ENCODE data around the gene MOB1B. TPM values are rescaled to one million over a fixed set of nuclear protein-coding genes. Genes with fewer than 3 reads are reported as not detected.

MOB1B gene
- 14.1 and 15.9 TPM in 2 replicates for total RNA-seq

DNA sequence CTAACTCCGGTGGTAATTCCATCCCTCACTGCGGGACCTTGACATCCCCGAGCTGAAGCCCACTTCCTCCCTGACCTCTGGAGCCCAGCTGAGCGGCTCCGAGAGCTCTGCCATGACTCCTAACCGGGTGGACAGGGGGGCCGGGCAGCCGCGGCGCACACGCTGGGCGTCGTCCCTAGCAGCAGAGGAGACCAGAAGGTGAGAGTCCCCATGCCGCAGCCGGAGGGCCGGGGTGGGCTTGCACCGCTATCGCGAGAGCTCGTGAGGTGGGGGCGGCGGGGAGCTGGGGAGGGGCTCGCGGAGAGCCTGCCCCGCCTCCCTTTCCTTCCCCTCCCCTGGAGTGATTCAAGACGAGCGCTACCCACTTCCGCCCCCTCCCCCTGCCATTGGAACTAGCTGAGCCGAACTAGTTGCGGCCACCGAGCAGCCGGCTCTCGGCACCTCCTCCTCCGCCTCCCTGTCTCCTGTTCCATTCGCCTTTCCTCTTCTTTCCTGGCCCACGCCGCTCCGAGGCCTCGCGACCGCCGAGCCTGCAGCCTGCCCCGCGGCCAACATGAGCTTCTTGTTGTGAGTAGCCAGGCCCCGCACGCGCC is at the start of gene MOB1B:
MOB1B (plus strand) TSS at position 386 of the 593 bp plus-strand sequence; CDS start at position 554, 168 bp downstream.
- no peaks in the 10 kb centered on the region for H3K9me3 ChIP-seq (ENCODE audit: low read depth, low read length)
- H3K79me2 ChIP-seq (ENCODE audit: insufficient read depth, low read length) = peaks cover 49% of the 10 kb centered on the region
- H3K36me3 ChIP-seq (ENCODE audit: insufficient read depth, low read length) = peaks cover 16% of the 10 kb centered on the region
- peak within 1 kb of the TSS; percentile 93 for H3K4me2 ChIP-seq (ENCODE audit: insufficient read depth, low read length)
- no peaks in the 10 kb centered on the region for H3K27me3 ChIP-seq (ENCODE audit: insufficient read depth, low read length)
- DNase-seq (ENCODE audit: insufficient read length, low spot score, missing footprints) = peak; percentile 96
- H3K27ac ChIP-seq (ENCODE audit: low read depth, low read length) = peak within 1 kb of the TSS; percentile 56
- peak within 1 kb of the TSS; percentile 88 for H3K4me3 ChIP-seq (ENCODE audit: insufficient read depth, low read length)
- TF ChIP-seq, protein P1, sequence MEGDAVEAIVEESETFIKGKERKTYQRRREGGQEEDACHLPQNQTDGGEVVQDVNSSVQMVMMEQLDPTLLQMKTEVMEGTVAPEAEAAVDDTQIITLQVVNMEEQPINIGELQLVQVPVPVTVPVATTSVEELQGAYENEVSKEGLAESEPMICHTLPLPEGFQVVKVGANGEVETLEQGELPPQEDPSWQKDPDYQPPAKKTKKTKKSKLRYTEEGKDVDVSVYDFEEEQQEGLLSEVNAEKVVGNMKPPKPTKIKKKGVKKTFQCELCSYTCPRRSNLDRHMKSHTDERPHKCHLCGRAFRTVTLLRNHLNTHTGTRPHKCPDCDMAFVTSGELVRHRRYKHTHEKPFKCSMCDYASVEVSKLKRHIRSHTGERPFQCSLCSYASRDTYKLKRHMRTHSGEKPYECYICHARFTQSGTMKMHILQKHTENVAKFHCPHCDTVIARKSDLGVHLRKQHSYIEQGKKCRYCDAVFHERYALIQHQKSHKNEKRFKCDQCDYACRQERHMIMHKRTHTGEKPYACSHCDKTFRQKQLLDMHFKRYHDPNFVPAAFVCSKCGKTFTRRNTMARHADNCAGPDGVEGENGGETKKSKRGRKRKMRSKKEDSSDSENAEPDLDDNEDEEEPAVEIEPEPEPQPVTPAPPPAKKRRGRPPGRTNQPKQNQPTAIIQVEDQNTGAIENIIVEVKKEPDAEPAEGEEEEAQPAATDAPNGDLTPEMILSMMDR (IDR thresholded peaks at IDR 0.05; ENCODE audit: extremely low read depth, low read depth, low read length) = no peak
- H3K4me1 ChIP-seq (ENCODE audit: insufficient read depth, low read length) = peaks cover 9% of the 10 kb centered on the region
- H2AFZ ChIP-seq (ENCODE audit: low read length) = peak within 1 kb of the TSS; percentile 100
- peaks cover 15% of the 10 kb centered on the region for H4K20me1 ChIP-seq (ENCODE audit: insufficient read depth, low read length)

DNA sequence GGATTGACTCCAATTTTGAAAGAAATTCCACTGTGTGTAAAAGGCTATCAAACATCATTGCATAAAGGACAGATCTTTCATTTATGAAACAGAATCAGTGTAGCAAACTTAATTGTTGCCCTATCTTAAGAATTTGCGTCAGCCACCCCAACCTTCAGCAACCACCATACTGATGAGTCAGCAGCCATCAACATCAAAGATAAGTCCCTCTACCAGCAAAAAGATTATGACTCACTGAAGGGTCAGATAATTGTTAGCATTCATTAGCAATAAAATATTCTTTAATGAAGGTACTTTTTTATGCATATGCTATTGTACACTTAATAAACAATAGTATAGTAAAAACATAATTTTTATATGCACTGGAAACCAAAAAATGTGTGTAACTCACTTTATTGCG is 46.7 kb upstream of the MOB1B start:
- DNase-seq (ENCODE audit: insufficient read length, low spot score, missing footprints) = no peak
- H3K4me3 ChIP-seq (ENCODE audit: insufficient read depth, low read length) = no peak overlapping the region
- no peaks in the 10 kb centered on the region for H3K79me2 ChIP-seq (ENCODE audit: insufficient read depth, low read length)
- H4K20me1 ChIP-seq (ENCODE audit: insufficient read depth, low read length) = no peaks in the 10 kb centered on the region
- TF ChIP-seq, protein P1 (IDR thresholded peaks at IDR 0.05; ENCODE audit: extremely low read depth, low read depth, low read length) = no peak
- no peaks in the 10 kb centered on the region for H3K27me3 ChIP-seq (ENCODE audit: insufficient read depth, low read length)
- no peak overlapping the region for H3K27ac ChIP-seq (ENCODE audit: low read depth, low read length)
- no peaks in the 10 kb centered on the region for H3K4me1 ChIP-seq (ENCODE audit: insufficient read depth, low read length)
- no peaks in the 10 kb centered on the region for H3K36me3 ChIP-seq (ENCODE audit: insufficient read depth, low read length)
- H2AFZ ChIP-seq (ENCODE audit: low read length) = no peak overlapping the region
- no peak overlapping the region for H3K4me2 ChIP-seq (ENCODE audit: insufficient read depth, low read length)
- H3K9me3 ChIP-seq (ENCODE audit: low read depth, low read length) = no peaks in the 10 kb centered on the region

DNA sequence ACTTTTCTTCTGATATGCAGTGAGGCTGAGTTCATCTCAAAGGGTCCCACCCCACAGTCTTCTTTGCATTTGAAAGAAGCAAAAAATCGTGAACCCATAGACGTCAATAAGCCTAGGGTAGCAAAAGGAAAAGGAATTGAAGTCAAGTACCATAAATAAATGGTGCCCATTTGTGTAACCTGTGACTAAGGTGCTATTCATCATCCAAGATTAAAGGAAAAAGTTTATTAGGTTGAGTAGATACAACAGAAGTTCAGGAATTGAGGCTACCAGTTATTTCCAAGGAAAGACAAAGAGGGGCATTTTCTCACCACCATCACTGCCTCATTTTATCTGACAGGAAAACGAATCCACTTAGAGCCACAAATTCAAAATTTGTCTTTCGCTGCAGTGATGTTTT is 43.7 kb upstream of the MOB1B start:
- H2AFZ ChIP-seq (ENCODE audit: low read length) = no peak overlapping the region
- DNase-seq (ENCODE audit: insufficient read length, low spot score, missing footprints) = no peak
- no peaks in the 10 kb centered on the region for H3K27me3 ChIP-seq (ENCODE audit: insufficient read depth, low read length)
- no peak overlapping the region for H3K4me3 ChIP-seq (ENCODE audit: insufficient read depth, low read length)
- H3K9me3 ChIP-seq (ENCODE audit: low read depth, low read length) = no peaks in the 10 kb centered on the region
- TF ChIP-seq, protein P1 (IDR thresholded peaks at IDR 0.05; ENCODE audit: extremely low read depth, low read depth, low read length) = no peak
- no peaks in the 10 kb centered on the region for H3K79me2 ChIP-seq (ENCODE audit: insufficient read depth, low read length)
- H3K4me1 ChIP-seq (ENCODE audit: insufficient read depth, low read length) = no peaks in the 10 kb centered on the region
- no peak overlapping the region for H3K27ac ChIP-seq (ENCODE audit: low read depth, low read length)
- no peak overlapping the region for H3K4me2 ChIP-seq (ENCODE audit: insufficient read depth, low read length)
- no peaks in the 10 kb centered on the region for H3K36me3 ChIP-seq (ENCODE audit: insufficient read depth, low read length)
- no peaks in the 10 kb centered on the region for H4K20me1 ChIP-seq (ENCODE audit: insufficient read depth, low read length)

DNA sequence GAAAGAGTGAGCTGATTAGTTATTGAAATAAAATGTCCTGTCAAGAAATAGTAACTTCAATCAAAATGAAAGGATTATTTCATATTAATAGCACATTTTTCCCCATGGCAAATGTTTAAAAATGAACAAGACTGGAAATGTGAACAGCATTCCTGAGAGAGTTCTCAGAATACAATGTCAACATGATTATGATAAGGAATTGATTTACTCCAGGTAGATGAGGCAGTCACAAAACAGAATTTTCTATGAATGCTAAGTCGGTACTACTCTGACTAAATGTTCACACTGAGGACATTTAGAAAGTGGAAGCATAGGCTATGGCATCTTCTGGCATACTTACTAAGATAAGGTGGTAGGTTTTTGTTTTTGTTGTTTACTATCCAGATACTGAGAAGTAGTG is 43.1 kb upstream of the MOB1B start:
- H3K27ac ChIP-seq (ENCODE audit: low read depth, low read length) = no peak overlapping the region
- no peaks in the 10 kb centered on the region for H3K27me3 ChIP-seq (ENCODE audit: insufficient read depth, low read length)
- H3K79me2 ChIP-seq (ENCODE audit: insufficient read depth, low read length) = no peaks in the 10 kb centered on the region
- H3K36me3 ChIP-seq (ENCODE audit: insufficient read depth, low read length) = no peaks in the 10 kb centered on the region
- H3K4me2 ChIP-seq (ENCODE audit: insufficient read depth, low read length) = no peak overlapping the region
- no peaks in the 10 kb centered on the region for H4K20me1 ChIP-seq (ENCODE audit: insufficient read depth, low read length)
- H2AFZ ChIP-seq (ENCODE audit: low read length) = no peak overlapping the region
- DNase-seq (ENCODE audit: insufficient read length, low spot score, missing footprints) = no peak
- no peak overlapping the region for H3K4me3 ChIP-seq (ENCODE audit: insufficient read depth, low read length)
- H3K4me1 ChIP-seq (ENCODE audit: insufficient read depth, low read length) = no peaks in the 10 kb centered on the region
- TF ChIP-seq, protein P1 (IDR thresholded peaks at IDR 0.05; ENCODE audit: extremely low read depth, low read depth, low read length) = no peak
- no peaks in the 10 kb centered on the region for H3K9me3 ChIP-seq (ENCODE audit: low read depth, low read length)

All from osteoblast (primary cell).